Keratinocyte (primary cell): ENCODE measurements around the gene KCNJ6. TPM values are rescaled to one million over a fixed set of nuclear protein-coding genes. Genes with fewer than 3 reads are reported as not detected.

Experiments
- DNase-seq: peaks from one replicate; pipeline ENCODE4 v3.0.0-alpha.2; 2011; ENCODE audit warnings: low read depth, missing footprints, low spot score
- FAIRE-seq: peaks from 2 replicates; lab custom pipeline; 2011; peaks lifted over from hg19 to GRCh38; lab: Jason Lieb, UNC
- H2AFZ ChIP-seq: 2 replicates; pipeline ENCODE4 v1.6.0; 2012; ENCODE audit warnings: low read length, control low read depth, inconsistent platforms; ENCODE audit not compliant: control insufficient read depth
- H3K27ac ChIP-seq: 2 replicates; pipeline ENCODE4 v1.5.1; 2011; ENCODE audit warnings: low read length; ENCODE audit not compliant: control insufficient read depth, insufficient read depth
- H3K27me3 ChIP-seq: 3 replicates; pipeline ENCODE4 v1.6.0; 2011; ENCODE audit warnings: low read length; ENCODE audit not compliant: control insufficient read depth, insufficient read depth; ENCODE audit errors: extremely low read depth
- H3K36me3 ChIP-seq, 2 experiments: 2 replicates in 1 of 2; 3 replicates in 1 of 2; pipeline ENCODE4 v1.5.1; 2011; ENCODE audit warnings: low read length in 2 of 2, mild to moderate bottlenecking in 1 of 2; ENCODE audit not compliant: control insufficient read depth in 2 of 2, insufficient read depth in 2 of 2; ENCODE audit errors: extremely low read depth in 1 of 2
- H3K4me1 ChIP-seq: 3 replicates; pipeline ENCODE4 v1.5.1; 2011; ENCODE audit warnings: low read length; ENCODE audit not compliant: control insufficient read depth, insufficient read depth; ENCODE audit errors: extremely low read depth
- H3K4me2 ChIP-seq: 3 replicates; pipeline ENCODE4 v1.6.0; 2011; ENCODE audit warnings: low read depth, low read length; ENCODE audit not compliant: control insufficient read depth, insufficient read depth; ENCODE audit errors: extremely low read depth
- H3K4me3 ChIP-seq, 3 experiments: fragments of 200-600 bp in 1 of 3; sonication (generic) in 1 of 3; 2 replicates in 2 of 3; 3 replicates in 1 of 3; pipeline ENCODE4 v1.5.1; 2011 to 2016; ENCODE audit warnings: low read length in 3 of 3, mild to moderate bottlenecking in 3 of 3, control low read depth in 2 of 3, inconsistent platforms in 1 of 3, low read depth in 1 of 3, mixed read lengths in 1 of 3, mixed run types in 1 of 3, moderate library complexity in 1 of 3; ENCODE audit not compliant: control insufficient read depth in 2 of 3, insufficient read depth in 2 of 3; ENCODE audit errors: extremely low read depth in 1 of 3
- H3K79me2 ChIP-seq: 2 replicates; pipeline ENCODE4 v1.6.0; 2012; ENCODE audit warnings: low read length; ENCODE audit not compliant: control insufficient read depth, insufficient read depth
- H3K9ac ChIP-seq: 3 replicates; pipeline ENCODE4 v1.6.0; 2011; ENCODE audit warnings: low read length; ENCODE audit not compliant: control insufficient read depth, insufficient read depth; ENCODE audit errors: extremely low read depth
- H3K9me1 ChIP-seq: 3 replicates; pipeline ENCODE4 v1.6.0; 2011; ENCODE audit warnings: low read length; ENCODE audit not compliant: control insufficient read depth, insufficient read depth; ENCODE audit errors: extremely low read depth
- H3K9me3 ChIP-seq: 2 replicates; pipeline ENCODE4 v1.5.1; 2012; ENCODE audit warnings: low read depth, low read length; ENCODE audit not compliant: control insufficient read depth
- H4K20me1 ChIP-seq: 3 replicates; pipeline ENCODE4 v1.6.0; 2011; ENCODE audit warnings: low read length; ENCODE audit not compliant: control insufficient read depth, insufficient read depth; ENCODE audit errors: extremely low read depth
- CTCF ChIP-seq, 3 experiments: IDR thresholded peaks in 1 of 3; conservative IDR thresholded peaks in 1 of 3; optimal IDR thresholded peaks in 1 of 3; 2 replicates in 2 of 3; 3 replicates in 1 of 3; pipeline versions ENCODE3 to v1.5.1; 2011; ENCODE audit warnings: low read length in 3 of 3, mild to moderate bottlenecking in 3 of 3, moderate library complexity in 2 of 3, control low read depth in 1 of 3, inconsistent platforms in 1 of 3; ENCODE audit not compliant: insufficient read depth in 2 of 3; ENCODE audit errors: extremely low read depth in 1 of 3
- EZH2 ChIP-seq: IDR thresholded peaks from one replicate; pipeline ENCODE4 v1.6.1; 2012; ENCODE audit warnings: inconsistent platforms, mild to moderate bottlenecking, low read length, moderate library complexity
- dilution Hi-C: fragments of 300-500 bp; cut with MboI; formaldehyde crosslinking; loops from one replicate; pipeline ENCODE4 v1.7.0; 2020; ENCODE audit warnings: low sequenced_read_pairs; ENCODE audit not compliant: extremely low pct_ligation_motif_present
- polyA plus RNA-seq, 5 experiments: library from polyadenylated mRNA; depleted of rRNA in 3 of 5; stranded (reverse) in 3 of 5; stranded (forward) in 1 of 5; unstranded in 1 of 5; fragments of >200 nt; gene quantifications; 1 replicate in 1 of 5; 2 replicates in 3 of 5; 3 replicates in 1 of 5; pipeline versions ENCODE4 v1.2.1 to v1.2.3, GENCODE V29; 2011 to 2012; ENCODE audit warnings: missing spikeins in 2 of 5, low read depth in 1 of 5, low replicate concordance in 1 of 5

The KCNJ6 gene
- polyA plus RNA-seq, 1 donor (not counting 4 experiments of a cell fraction or from before 2014, with no cell fraction given) = not detected

- Histone ChIP-seq H3K27me3 (peaks cover 13% of the 10 kb centered on the region), H3K27ac (no peak overlapping the region)
Measured at GRCh38 chr21:37896788-37897187, 19.5 kb downstream of the KCNJ6 start.

GRCh38 chr21:37891972-37892371 is 24.3 kb downstream of the KCNJ6 start:
- H3K4me1 ChIP-seq = no peaks in the 10 kb centered on the region
- H3K9me3 ChIP-seq = no peaks in the 10 kb centered on the region
- H4K20me1 ChIP-seq = no peaks in the 10 kb centered on the region
- TF ChIP-seq EZH2 (no peak), CTCF (optimal IDR thresholded peaks at IDR 0.05 in 1 of 3, IDR thresholded peaks at IDR 0.05 in 1 of 3, conservative IDR thresholded peaks at IDR 0.05 in 1 of 3; ENCODE audit: extremely low read depth in 1 of 3, insufficient read depth in 2 of 3, low read length in 3 of 3) (no peak)
- no peak overlapping the region for H2AFZ ChIP-seq
- H3K4me3 ChIP-seq = no peak overlapping the region
- H3K4me2 ChIP-seq = no peak overlapping the region
- no peak overlapping the region for H3K9ac ChIP-seq
- dilution Hi-C loops = no loop called here
- H3K79me2 ChIP-seq = no peaks in the 10 kb centered on the region
- DNase-seq = no peak
- no peaks in the 10 kb centered on the region for H3K36me3 ChIP-seq
- peaks cover under 1% of the 10 kb centered on the region for H3K27me3 ChIP-seq
- no peak for FAIRE-seq
- H3K27ac ChIP-seq = no peak overlapping the region
- H3K9me1 ChIP-seq = no peaks in the 10 kb centered on the region

More at GRCh38 chr21:37896788-37897187, 19.5 kb downstream of the KCNJ6 start:
- H3K36me3 ChIP-seq = no peaks in the 10 kb centered on the region
- FAIRE-seq (no peak), DNase-seq (no peak)
- H3K4me3 ChIP-seq = no peak overlapping the region
- no peaks in the 10 kb centered on the region for H3K9me1 ChIP-seq
- TF ChIP-seq EZH2 (no peak), CTCF (optimal IDR thresholded peaks at IDR 0.05 in 1 of 3, IDR thresholded peaks at IDR 0.05 in 1 of 3, conservative IDR thresholded peaks at IDR 0.05 in 1 of 3; ENCODE audit: extremely low read depth in 1 of 3, insufficient read depth in 2 of 3, low read length in 3 of 3) (no peak)
- H3K9ac ChIP-seq = no peak overlapping the region
- H3K4me2 ChIP-seq = no peak overlapping the region
- dilution Hi-C loops = no loop called here
- no peaks in the 10 kb centered on the region for H4K20me1 ChIP-seq
- H3K79me2 ChIP-seq = no peaks in the 10 kb centered on the region
- H2AFZ ChIP-seq = no peak overlapping the region
- no peaks in the 10 kb centered on the region for H3K4me1 ChIP-seq
- no peaks in the 10 kb centered on the region for H3K9me3 ChIP-seq
